ENCODE measurements around the gene CDC25C.
A peak's percentile ranks its signal among the peaks of the same experiment; 100 is the strongest.

Gene CDC25C

GRCh38 chr5:138369261-138369660 is 37.7 kb upstream of the CDC25C start:
- CTCF ChIA-PET: interaction anchor here (0.7 to 13.9 kb wide), 7 partner anchors 9 to 189 kb away, joined by 3 to 238 read pairs (median 5); partner anchors contain the start of gene KDM3B
- DNase-seq (ENCODE audit: extremely low spot score): no peak
- no peak for TF ChIP-seq CTCF (IDR thresholded peaks at IDR 0.05; ENCODE audit: control extremely low read depth, extremely low read depth, low read depth, missing control alignments)
- POLR2A ChIA-PET: interaction anchor here (0.6 kb wide), 1 partner anchor 72 kb away, joined by 3 read pairs; no protein-coding TSS in a partner anchor

- POLR2A ChIA-PET: interaction anchor here (1.0 kb wide), 1 partner anchor 29 kb away, joined by 3 read pairs; the partner anchor contains the start of gene FAM53C
- no peak for DNase-seq (ENCODE audit: extremely low spot score)
- CTCF ChIA-PET: interaction anchor here (1.4 to 13.9 kb wide), 3 partner anchors 12 to 35 kb away, joined by 3 to 238 read pairs (median 9); partner anchors contain the start of gene KDM3B
- no peak for TF ChIP-seq CTCF (IDR thresholded peaks at IDR 0.05; ENCODE audit: control extremely low read depth, extremely low read depth, low read depth, missing control alignments)
These were observed 35.2 kb upstream of the CDC25C start for GRCh38 chr5:138366632-138367382.

DNA sequence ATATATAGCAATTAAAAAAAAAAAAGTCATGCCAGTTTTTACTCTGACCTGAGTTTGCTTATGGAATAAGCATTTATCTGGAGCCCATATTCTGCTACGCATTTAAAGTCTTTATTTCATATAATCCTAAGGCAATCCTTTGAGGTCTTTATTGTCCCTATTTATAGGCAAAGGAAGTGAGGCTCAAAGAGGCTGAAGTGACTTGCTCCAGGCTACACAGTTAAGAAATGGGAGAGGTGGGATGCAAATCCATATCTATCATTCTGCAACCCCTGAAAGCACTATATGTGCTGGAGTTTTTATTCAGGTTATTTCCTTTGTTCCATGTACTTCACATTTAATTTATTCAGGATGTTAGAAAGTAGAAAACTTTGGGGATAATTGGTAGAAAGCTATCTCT is 33.0 kb upstream of the CDC25C start:
- no peak for DNase-seq (ENCODE audit: extremely low spot score)
- TF ChIP-seq CTCF (IDR thresholded peaks at IDR 0.05; ENCODE audit: control extremely low read depth, extremely low read depth, low read depth, missing control alignments): no peak
- ChIA-PET CTCF (interaction anchor here (13.9 kb wide), 1 partner anchor 10 kb away, joined by 238 read pairs; the partner anchor contains the start of gene KDM3B), POLR2A (no interaction called here)

DNA sequence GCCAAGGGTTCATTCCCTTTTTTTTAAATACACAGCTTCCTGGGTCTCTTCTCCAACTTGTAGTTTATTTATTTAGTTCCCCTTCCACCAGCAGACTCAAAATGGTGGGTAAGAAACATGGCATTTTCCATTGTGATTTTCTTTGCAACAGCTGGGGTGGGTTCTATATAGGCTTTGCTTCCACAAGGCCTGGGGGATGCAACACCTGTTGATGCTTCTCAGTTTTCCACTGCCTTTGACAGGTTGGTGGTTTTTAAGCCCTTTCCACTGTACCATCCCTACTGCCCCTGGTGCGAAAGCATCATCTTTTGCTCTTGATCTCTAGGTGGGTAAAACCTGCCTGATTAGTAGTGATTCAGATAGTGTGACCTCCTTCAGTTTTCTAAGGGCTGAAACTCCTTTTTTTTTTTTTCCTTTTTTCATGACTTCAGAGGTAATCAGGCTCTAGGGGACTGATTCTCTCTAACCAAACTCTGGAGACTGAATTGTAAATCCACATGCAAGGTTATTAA is 29.4 kb upstream of the CDC25C start:
- ChIA-PET CTCF (interaction anchor here (2.0 kb wide), 1 partner anchor 9 kb away, joined by 9 read pairs; the partner anchor contains the start of gene KDM3B), POLR2A (interaction anchor here (0.6 to 0.7 kb wide), 3 partner anchors 8 to 54 kb away, joined by 3 to 7 read pairs (median 3); no protein-coding TSS in a partner anchor)
- no peak for TF ChIP-seq CTCF (IDR thresholded peaks at IDR 0.05; ENCODE audit: control extremely low read depth, extremely low read depth, low read depth, missing control alignments)

DNA sequence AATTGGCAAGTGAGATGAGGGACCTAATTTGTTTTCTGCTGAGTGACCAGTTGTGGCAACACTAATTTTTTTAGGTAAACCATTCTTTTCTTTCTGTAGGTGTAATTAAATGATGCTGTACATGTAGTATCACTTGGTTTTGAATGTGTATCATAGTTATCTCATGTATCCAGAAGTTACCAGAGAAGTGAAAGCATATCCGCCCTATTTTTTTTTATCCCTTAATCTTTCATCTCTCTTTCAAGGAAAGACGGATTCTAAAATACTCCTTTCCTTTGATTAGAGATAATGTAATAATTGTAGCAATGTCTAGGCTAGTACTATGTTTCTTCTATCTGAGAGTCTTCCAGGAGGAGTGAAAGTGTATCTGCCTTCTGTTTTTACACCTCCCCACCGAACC is 28.0 kb upstream of the CDC25C start:
- CTCF ChIA-PET: no interaction called here
- POLR2A ChIA-PET: no interaction called here
- TF ChIP-seq CTCF (IDR thresholded peaks at IDR 0.05; ENCODE audit: control extremely low read depth, extremely low read depth, low read depth, missing control alignments): no peak
- no peak for DNase-seq (ENCODE audit: extremely low spot score)

More for the DNA sequence above, 29.4 kb upstream of the CDC25C start:
- no peak for DNase-seq (ENCODE audit: extremely low spot score)

GRCh38 chr5:138354926-138355378 is 23.3 kb upstream of the CDC25C start:
- TF ChIP-seq CTCF (IDR thresholded peaks at IDR 0.05; ENCODE audit: control extremely low read depth, extremely low read depth, low read depth, missing control alignments): no peak
- POLR2A ChIA-PET: interaction anchor here (0.7 to 9.5 kb wide), 2 partner anchors 16 to 399 kb away, joined by 3 to 166 read pairs; partner anchors contain the start of gene FAM53C
- peak; percentile 68 for DNase-seq (ENCODE audit: extremely low spot score)
- CTCF ChIA-PET: interaction anchor here (0.6 to 9.4 kb wide), 12 partner anchors 15 to 176 kb away, joined by 3 to 403 read pairs (median 10); partner anchors contain the start of genes BRD8, CDC23, CDC25C and FAM53C
